NCI-H1436 (cell line): ENCODE results near the gene RTKN.

Experiments
- DNase-seq: peaks from one replicate; lab custom pipeline; 2025; lab: John Stamatoyannopoulos, UW

The RTKN gene

GRCh38 chr2:74378007-74378406, 63.7 kb downstream of the RTKN start:
- DNase-seq, result no peak

- no peak for DNase-seq
Measured at GRCh38 chr2:74375838-74376237, 65.9 kb downstream of the RTKN start.
